ENCODE results near the gene PI4KB. TPM values are rescaled to one million over a fixed set of nuclear protein-coding genes. Genes with fewer than 3 reads are reported as not detected.
A peak's percentile ranks its signal among the peaks of the same experiment; 100 is the strongest.

Gene PI4KB
- total RNA-seq, 1 donor from 2014 or later, result 60.7 TPM

DNA sequence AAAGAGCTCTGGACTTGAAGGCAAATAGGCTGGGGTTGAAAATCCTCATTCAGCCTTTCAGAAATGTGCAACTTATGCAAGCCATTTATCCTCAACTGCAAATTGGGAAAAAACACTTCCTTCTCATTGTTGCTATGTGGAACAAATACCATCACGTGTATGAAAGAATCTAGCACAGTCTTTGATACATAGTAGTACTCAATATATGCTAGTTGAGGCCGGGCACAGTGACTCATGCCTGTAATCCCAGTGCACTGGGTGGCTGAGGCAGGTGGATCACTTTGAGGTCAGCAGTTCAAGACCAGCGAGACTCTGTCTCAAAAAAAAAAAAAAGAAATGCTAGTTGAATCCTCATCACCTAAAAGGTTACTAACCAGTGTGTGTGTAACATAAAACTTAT is 8.2 kb downstream of the PI4KB start:
- TF ChIP-seq, protein P1, sequence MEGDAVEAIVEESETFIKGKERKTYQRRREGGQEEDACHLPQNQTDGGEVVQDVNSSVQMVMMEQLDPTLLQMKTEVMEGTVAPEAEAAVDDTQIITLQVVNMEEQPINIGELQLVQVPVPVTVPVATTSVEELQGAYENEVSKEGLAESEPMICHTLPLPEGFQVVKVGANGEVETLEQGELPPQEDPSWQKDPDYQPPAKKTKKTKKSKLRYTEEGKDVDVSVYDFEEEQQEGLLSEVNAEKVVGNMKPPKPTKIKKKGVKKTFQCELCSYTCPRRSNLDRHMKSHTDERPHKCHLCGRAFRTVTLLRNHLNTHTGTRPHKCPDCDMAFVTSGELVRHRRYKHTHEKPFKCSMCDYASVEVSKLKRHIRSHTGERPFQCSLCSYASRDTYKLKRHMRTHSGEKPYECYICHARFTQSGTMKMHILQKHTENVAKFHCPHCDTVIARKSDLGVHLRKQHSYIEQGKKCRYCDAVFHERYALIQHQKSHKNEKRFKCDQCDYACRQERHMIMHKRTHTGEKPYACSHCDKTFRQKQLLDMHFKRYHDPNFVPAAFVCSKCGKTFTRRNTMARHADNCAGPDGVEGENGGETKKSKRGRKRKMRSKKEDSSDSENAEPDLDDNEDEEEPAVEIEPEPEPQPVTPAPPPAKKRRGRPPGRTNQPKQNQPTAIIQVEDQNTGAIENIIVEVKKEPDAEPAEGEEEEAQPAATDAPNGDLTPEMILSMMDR (conservative IDR thresholded peaks at IDR 0.05), result no peak
- Mint-ChIP-seq H3K9me3 (no peaks in the 10 kb centered on the region), H3K36me3 (peaks cover 25% of the 10 kb centered on the region), H3K4me3 (no peak overlapping the region), H3K4me1 (ENCODE audit: unreplicated experiment) (no peaks in the 10 kb centered on the region), H3K27me3 (no peaks in the 10 kb centered on the region), H3K27ac (peak overlapping the region; percentile 26)
- DNase-seq (ENCODE audit: extremely low spot score, unreplicated experiment), result no peak

DNA sequence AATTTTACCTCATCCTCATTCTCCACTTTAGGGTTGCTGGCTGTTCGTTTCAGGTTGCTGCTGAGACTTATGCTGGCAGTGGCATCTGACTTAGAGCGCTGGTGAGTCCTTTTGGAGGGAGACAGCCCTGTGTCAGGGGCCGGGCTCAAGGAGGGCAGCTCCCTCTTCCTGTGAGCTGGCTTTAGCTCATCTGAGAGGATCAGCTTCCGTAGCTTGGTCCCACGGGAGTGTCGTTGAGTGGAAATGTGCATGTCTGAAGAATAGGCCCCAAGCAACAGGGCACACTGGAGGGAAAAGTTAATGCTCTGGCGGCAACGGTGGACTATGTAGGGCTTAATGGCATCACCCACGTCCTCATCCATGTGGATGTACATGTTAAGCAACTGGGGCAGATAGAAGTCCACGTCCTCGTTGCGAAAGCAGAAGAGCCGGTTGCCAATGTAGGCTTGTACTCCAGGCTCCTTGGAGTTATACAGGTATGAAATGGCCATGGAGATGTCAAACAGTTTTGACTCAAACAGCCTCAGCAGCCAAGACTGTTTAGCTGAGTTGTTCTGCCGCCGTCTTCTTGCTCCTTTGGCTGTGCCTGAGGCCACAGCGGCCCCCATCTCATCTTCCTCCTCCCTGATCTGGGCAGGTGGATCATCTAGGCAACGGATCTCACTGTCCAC is 11.5 kb downstream of the PI4KB start:
- H3K27me3 Mint-ChIP-seq, result no peaks in the 10 kb centered on the region
- TF ChIP-seq, protein P1 (conservative IDR thresholded peaks at IDR 0.05), result no peak
- peaks cover 7% of the 10 kb centered on the region for H3K4me1 Mint-ChIP-seq (ENCODE audit: unreplicated experiment)
- no peaks in the 10 kb centered on the region for H3K9me3 Mint-ChIP-seq
- peaks cover 14% of the 10 kb centered on the region for H3K36me3 Mint-ChIP-seq
- no peak for DNase-seq (ENCODE audit: extremely low spot score, unreplicated experiment)
- H3K27ac Mint-ChIP-seq, result no peak overlapping the region
- no peak overlapping the region for H3K4me3 Mint-ChIP-seq

DNA sequence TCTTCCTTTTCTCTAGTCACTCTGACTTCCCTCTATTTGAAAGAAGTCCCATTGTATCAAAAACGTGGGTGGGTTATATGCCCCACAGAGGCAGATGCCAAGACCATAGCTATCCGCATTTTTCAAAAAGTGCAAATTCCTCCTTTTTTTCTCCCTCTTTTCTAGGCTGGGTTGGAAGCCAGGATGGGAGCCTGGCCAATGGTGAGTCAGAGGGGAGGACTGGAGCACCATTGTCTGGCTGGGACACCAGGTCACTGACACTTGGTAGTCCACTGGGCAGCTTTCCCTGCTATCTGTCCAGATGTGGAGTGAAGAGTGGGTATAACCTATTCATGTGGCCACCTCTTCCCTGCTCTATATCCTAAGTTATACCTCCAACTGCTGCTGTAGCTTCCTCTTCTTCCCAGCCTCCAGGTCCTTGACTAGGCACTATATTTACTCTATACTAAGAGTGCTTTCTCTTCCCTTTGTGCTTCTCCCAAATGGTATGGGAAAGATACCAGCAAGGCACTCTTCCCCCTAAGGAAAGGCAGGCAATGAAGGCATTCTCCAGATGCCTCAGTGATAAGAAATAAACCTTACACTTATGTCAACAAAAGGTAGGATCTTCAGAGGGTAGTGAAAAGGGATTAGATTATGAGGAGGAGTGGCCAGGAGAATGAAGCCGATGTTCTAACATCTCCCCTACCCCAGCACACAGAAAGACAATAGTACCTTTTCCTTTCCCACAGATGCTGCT is 12.9 kb downstream of the PI4KB start:
- DNase-seq (ENCODE audit: extremely low spot score, unreplicated experiment), result no peak
- Mint-ChIP-seq H3K4me1 (ENCODE audit: unreplicated experiment) (peaks cover 16% of the 10 kb centered on the region), H3K9me3 (no peaks in the 10 kb centered on the region), H3K36me3 (peaks cover 12% of the 10 kb centered on the region), H3K27me3 (no peaks in the 10 kb centered on the region), H3K27ac (no peak overlapping the region), H3K4me3 (no peak overlapping the region)
- TF ChIP-seq, protein P1 (conservative IDR thresholded peaks at IDR 0.05), result no peak

- Mint-ChIP-seq H3K4me1 (ENCODE audit: unreplicated experiment) (peaks cover 16% of the 10 kb centered on the region), H3K4me3 (no peak overlapping the region), H3K36me3 (peaks cover 12% of the 10 kb centered on the region)
Observed at GRCh38 chr1:151313501-151313900, 13.7 kb downstream of the PI4KB start.

GRCh38 chr1:151312826-151313225 is 14.4 kb downstream of the PI4KB start:
- peaks cover 16% of the 10 kb centered on the region for H3K4me1 Mint-ChIP-seq (ENCODE audit: unreplicated experiment)
- H3K9me3 Mint-ChIP-seq, result no peaks in the 10 kb centered on the region
- no peak overlapping the region for H3K4me3 Mint-ChIP-seq
- peak overlapping the region; percentile 92 for H3K27ac Mint-ChIP-seq
- TF ChIP-seq, protein P1 (conservative IDR thresholded peaks at IDR 0.05), result no peak
- H3K36me3 Mint-ChIP-seq, result peaks cover 17% of the 10 kb centered on the region
- H3K27me3 Mint-ChIP-seq, result no peaks in the 10 kb centered on the region
- DNase-seq (ENCODE audit: extremely low spot score, unreplicated experiment), result no peak

More at GRCh38 chr1:151313501-151313900, 13.7 kb downstream of the PI4KB start:
- H3K9me3 Mint-ChIP-seq, result no peaks in the 10 kb centered on the region
- no peaks in the 10 kb centered on the region for H3K27me3 Mint-ChIP-seq
- TF ChIP-seq, protein P1 (conservative IDR thresholded peaks at IDR 0.05), result no peak
- DNase-seq (ENCODE audit: extremely low spot score, unreplicated experiment), result no peak
- peak overlapping the region; percentile 61 for H3K27ac Mint-ChIP-seq
